OCI-LY3 (cell line): ENCODE measurements around the gene SLC6A20.

Source experiments
- CTCF ChIP-seq: fragments of 200-600, 300-600 bp; sonication (generic); IDR thresholded peaks from 2 replicates; pipeline ENCODE4 v1.5.1; 2014; ENCODE audit warnings: antibody characterized with exemption, low read length, low read depth
- EZH2phosphoT487 ChIP-seq: fragments of 200-600 bp; shearing (Covaris generic); IDR thresholded peaks from 2 replicates; pipeline ENCODE4 v1.6.1; 2018; ENCODE audit warnings: antibody characterized with exemption, mixed run types, low read depth

DNA sequence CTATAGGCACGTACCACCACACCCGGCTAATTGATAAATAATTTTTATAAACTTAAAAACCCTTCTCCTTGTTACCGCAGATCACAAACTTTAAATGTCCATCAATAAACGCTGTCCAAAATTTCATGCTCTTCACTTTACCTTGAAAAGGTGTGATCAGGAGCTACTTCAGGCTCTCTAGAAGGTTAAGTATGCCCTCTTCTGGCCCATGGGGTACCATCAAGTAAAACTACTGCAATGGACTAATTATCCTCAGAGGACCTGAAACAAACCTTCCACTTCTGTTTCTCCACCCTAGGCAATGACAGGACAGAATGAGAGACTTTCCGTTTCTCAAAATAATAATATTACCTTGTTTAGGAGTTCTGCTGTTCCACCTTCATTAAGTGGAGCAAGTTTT is 36.4 kb upstream of the SLC6A20 start:
- TF ChIP-seq CTCF (peak; percentile 49), EZH2phosphoT487 (no peak)
